ENCODE measurements around the gene ETV3L.

Gene ETV3L

GRCh38 chr1:157099633-157100009 is at the start of gene ETV3L:
ETV3L (minus strand) TSS chr1:157099808; CDS start chr1:157099523, 285 bp downstream.
- Histone ChIP-seq H3K4me2 (no peak within 1 kb of the TSS), H3K79me2 (ENCODE audit: insufficient read depth, low read depth) (no peaks in the 10 kb centered on the region), H3K4me1 (ENCODE audit: low read depth, poor library complexity, severe bottlenecking) (no peaks in the 10 kb centered on the region), H3K27ac (no peak within 1 kb of the TSS), H3K27me3 (ENCODE audit: insufficient read depth, low read depth) (no peaks in the 10 kb centered on the region), H3K36me3 (ENCODE audit: insufficient read depth) (no peaks in the 10 kb centered on the region), H4K20me1 (ENCODE audit: insufficient read depth) (no peaks in the 10 kb centered on the region), H3K9ac (no peak within 1 kb of the TSS), H3K4me3 (IDR thresholded peaks at IDR 0.05; ENCODE audit: insufficient read depth, low read depth, low read length) (no peak within 1 kb of the TSS), H2AFZ (ENCODE audit: low read depth) (no peak within 1 kb of the TSS)
- no peak for TF ChIP-seq CTCF (conservative IDR thresholded peaks at IDR 0.05; ENCODE audit: low read depth, low read length)

DNA sequence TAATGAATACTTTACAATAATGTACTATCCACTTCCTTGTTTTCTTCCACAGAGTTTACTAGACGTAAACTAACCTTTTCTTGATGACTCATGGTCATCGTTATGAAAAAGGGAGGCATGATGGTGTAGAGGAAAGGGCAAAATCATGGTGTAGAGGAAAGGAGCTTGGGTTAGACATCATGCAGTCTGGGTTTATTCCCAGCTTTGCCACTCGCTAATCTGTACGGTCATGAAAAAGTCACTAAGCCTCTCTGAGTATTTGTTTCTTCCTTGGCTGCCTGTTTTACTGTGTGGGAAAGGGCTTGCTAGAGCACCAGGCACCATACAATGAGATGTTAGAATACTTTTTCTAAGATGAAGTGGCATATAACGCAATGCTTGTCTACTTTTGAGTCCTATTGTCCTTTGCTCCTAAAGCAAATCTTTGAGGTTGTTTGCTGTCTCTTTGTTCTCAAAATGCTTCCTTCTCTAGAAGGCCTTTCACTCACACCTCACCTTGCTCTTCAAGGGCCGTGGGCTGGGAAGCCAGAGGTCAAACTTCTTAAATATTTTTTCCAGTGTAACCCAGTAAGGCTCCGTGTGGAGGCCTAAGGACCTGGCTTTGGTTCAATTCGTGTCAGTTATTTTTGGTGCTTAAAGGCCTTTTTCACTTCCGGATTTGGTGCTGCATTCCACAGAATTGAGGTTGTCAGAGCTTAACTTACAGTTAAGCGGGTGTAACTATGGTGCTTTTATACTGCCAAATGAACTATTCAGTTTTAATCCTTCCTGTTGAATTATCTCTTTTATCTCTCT is 48.5 kb upstream of the ETV3L start:
- TF ChIP-seq CTCF (conservative IDR thresholded peaks at IDR 0.05; ENCODE audit: low read depth, low read length): no peak
- H3K27ac ChIP-seq: no peak overlapping the region
- H2AFZ ChIP-seq (ENCODE audit: low read depth): peak overlapping the region; percentile 25
- H3K79me2 ChIP-seq (ENCODE audit: insufficient read depth, low read depth): no peaks in the 10 kb centered on the region
- peak overlapping the region; percentile 34 for H3K4me3 ChIP-seq (IDR thresholded peaks at IDR 0.05; ENCODE audit: insufficient read depth, low read depth, low read length)
- H3K9ac ChIP-seq: no peak overlapping the region
- no peaks in the 10 kb centered on the region for H3K27me3 ChIP-seq (ENCODE audit: insufficient read depth, low read depth)
- H4K20me1 ChIP-seq (ENCODE audit: insufficient read depth): no peaks in the 10 kb centered on the region
- peaks cover 9% of the 10 kb centered on the region for H3K4me1 ChIP-seq (ENCODE audit: low read depth, poor library complexity, severe bottlenecking)
- H3K36me3 ChIP-seq (ENCODE audit: insufficient read depth): no peaks in the 10 kb centered on the region
- H3K4me2 ChIP-seq: peak overlapping the region; percentile 0; the same call in 1 of the 2 replicates

DNA sequence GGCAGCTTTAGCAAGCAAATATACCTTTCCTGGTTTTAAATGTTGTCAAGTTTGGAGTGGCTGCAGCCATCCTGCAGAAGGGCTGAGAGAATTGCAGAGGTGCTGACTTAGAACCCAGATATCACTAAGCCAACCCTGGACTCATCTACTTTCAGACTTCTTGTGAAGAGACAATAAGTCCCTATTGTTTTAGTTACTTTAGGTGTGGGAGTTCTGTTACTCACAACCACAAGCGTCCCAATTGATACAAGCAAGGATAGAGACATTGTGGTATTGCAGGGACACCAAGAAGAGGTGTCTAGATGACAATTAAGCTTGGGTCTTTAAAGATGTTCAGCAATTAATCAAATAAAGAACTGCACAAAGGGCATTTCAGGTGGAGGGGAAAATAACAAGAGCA is 47.4 kb upstream of the ETV3L start:
- Histone ChIP-seq H3K9ac (no peak overlapping the region), H3K4me1 (ENCODE audit: low read depth, poor library complexity, severe bottlenecking) (peaks cover 9% of the 10 kb centered on the region), H3K27ac (no peak overlapping the region), H4K20me1 (ENCODE audit: insufficient read depth) (no peaks in the 10 kb centered on the region), H3K4me2 (no peak overlapping the region), H3K36me3 (ENCODE audit: insufficient read depth) (no peaks in the 10 kb centered on the region), H3K4me3 (IDR thresholded peaks at IDR 0.05; ENCODE audit: insufficient read depth, low read depth, low read length) (no peak overlapping the region), H3K27me3 (ENCODE audit: insufficient read depth, low read depth) (no peaks in the 10 kb centered on the region), H2AFZ (ENCODE audit: low read depth) (no peak overlapping the region), H3K79me2 (ENCODE audit: insufficient read depth, low read depth) (no peaks in the 10 kb centered on the region)
- TF ChIP-seq CTCF (conservative IDR thresholded peaks at IDR 0.05; ENCODE audit: low read depth, low read length): no peak

DNA sequence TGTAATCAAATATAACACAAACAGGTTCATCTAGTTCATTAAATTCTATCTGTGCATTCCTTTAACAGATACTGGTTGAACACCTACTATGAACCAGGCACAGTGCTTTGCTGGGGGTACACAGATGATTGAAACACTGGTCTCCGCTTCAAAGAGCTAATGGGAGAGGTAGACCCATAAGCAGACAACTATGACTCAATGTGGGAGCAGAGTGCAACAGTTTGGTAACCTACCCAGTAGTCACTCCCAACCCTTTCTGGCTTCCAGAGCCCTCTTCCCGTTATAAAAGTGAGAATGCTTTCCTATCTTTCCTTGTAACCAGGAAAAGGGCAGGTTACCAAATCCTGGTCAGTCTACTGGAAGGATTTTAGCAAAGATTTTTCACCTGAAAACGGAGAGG is 46.6 kb upstream of the ETV3L start:
- Histone ChIP-seq H2AFZ (ENCODE audit: low read depth) (no peak overlapping the region), H3K79me2 (ENCODE audit: insufficient read depth, low read depth) (no peaks in the 10 kb centered on the region), H3K4me2 (no peak overlapping the region), H3K36me3 (ENCODE audit: insufficient read depth) (no peaks in the 10 kb centered on the region), H3K4me3 (IDR thresholded peaks at IDR 0.05; ENCODE audit: insufficient read depth, low read depth, low read length) (no peak overlapping the region), H3K4me1 (ENCODE audit: low read depth, poor library complexity, severe bottlenecking) (peaks cover 9% of the 10 kb centered on the region), H3K27ac (no peak overlapping the region), H3K9ac (no peak overlapping the region), H3K27me3 (ENCODE audit: insufficient read depth, low read depth) (no peaks in the 10 kb centered on the region), H4K20me1 (ENCODE audit: insufficient read depth) (no peaks in the 10 kb centered on the region)
- no peak for TF ChIP-seq CTCF (conservative IDR thresholded peaks at IDR 0.05; ENCODE audit: low read depth, low read length)

Measured in KMS-11 (cell line).